H1 (cell line): ENCODE results near the gene PAX5.

ENCODE experiments used
- CREB1 ChIP-seq: IDR thresholded peaks from 2 replicates; pipeline ENCODE4 v1.6.1; 2012; ENCODE audit warnings: inconsistent platforms
- EZH2 ChIP-seq: fragments of 200-600 bp; sonication (generic); IDR thresholded peaks from 2 replicates; pipeline ENCODE4 v1.7.1; 2012; ENCODE audit warnings: low read depth, mild to moderate bottlenecking, moderate library complexity, low read length, inconsistent platforms; ENCODE audit not compliant: severe bottlenecking
- GABPA ChIP-seq: IDR thresholded peaks from 2 replicates; pipeline ENCODE4 v1.6.1; 2011; ENCODE audit warnings: mild to moderate bottlenecking, low read length, moderate library complexity, borderline replicate concordance; ENCODE audit not compliant: insufficient read depth
- MAFK ChIP-seq: IDR thresholded peaks from 2 replicates; pipeline ENCODE4 v1.6.1; 2012; ENCODE audit warnings: low read depth, mild to moderate bottlenecking, improper control_type of control experiment, low read length
- POLR2A ChIP-seq, 2 experiments: IDR thresholded peaks; 1 replicate in 1 of 2; 2 replicates in 1 of 2; pipeline ENCODE4 v1.6.1; 2011; ENCODE audit warnings: low read depth in 2 of 2, low read length in 2 of 2, mild to moderate bottlenecking in 2 of 2; ENCODE audit errors: control extremely low read depth in 1 of 2
- RAD21 ChIP-seq, 2 experiments: IDR thresholded peaks in 1 of 2; conservative IDR thresholded peaks in 1 of 2; 2 replicates each; pipeline ENCODE4 v1.6.1; 2011; ENCODE audit warnings: low read depth in 2 of 2, low read length in 2 of 2, improper control_type of control experiment in 1 of 2, inconsistent platforms in 1 of 2, mild to moderate bottlenecking in 1 of 2, moderate library complexity in 1 of 2
- SP1 ChIP-seq: IDR thresholded peaks from 2 replicates; pipeline ENCODE4 v1.6.1; 2011; ENCODE audit warnings: low read depth, low read length
- TF ChIP-seq, protein P1 (sequence below): IDR thresholded peaks from 2 replicates; pipeline ENCODE4 v1.6.1; 2012; ENCODE audit warnings: inconsistent platforms
- TF ChIP-seq, protein P2 (sequence below), 3 experiments: IDR thresholded peaks; 1 replicate in 2 of 3; 2 replicates in 1 of 3; pipeline versions ENCODE4 v1.5.1 to v1.6.1; 2011; ENCODE audit warnings: low read length in 3 of 3, mild to moderate bottlenecking in 3 of 3, inconsistent platforms in 2 of 3, low read depth in 1 of 3, moderate library complexity in 1 of 3; ENCODE audit not compliant: insufficient read depth in 1 of 3; ENCODE audit errors: control extremely low read depth in 1 of 3

DNA sequence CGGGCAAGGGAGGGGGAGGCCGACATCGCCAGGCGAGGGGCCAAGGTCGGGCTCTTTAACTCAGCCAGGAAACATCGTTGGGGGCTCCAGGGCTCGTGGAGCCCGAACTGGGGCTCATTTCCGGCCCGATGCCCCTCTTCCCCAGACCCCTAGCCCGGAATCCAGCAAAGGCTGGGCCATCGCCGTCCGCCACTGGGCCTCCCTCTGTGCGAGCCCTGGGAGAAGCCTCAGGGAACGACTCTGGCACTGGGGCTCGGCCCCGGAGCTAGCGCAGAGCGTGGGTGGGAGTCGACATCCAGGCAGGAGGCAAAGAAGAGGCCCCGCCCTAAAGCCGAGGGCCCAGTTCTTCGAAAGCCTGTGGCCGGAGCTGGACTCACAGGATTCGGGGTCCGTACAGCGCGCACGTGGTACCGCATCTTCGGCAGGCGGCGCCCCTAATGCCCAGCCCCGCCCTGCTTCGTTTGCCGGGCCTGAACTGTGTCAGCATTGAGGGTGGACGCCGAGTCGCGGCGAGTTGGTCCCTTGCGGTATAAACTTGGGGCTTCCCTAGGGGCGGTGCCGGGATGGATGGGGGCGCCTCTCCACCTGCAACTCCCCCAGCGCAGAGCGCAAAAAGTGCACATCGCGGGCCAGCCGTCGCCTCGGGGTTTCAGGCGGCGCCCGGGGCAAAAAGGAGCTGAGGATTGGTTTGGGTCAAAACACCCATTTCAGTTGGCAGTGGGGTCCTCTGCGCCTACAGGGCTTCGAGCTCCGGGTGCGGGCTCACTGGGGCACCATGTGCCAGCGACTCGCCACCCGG is 3.6 kb upstream of the PAX5 start:
- TF ChIP-seq, protein P1, sequence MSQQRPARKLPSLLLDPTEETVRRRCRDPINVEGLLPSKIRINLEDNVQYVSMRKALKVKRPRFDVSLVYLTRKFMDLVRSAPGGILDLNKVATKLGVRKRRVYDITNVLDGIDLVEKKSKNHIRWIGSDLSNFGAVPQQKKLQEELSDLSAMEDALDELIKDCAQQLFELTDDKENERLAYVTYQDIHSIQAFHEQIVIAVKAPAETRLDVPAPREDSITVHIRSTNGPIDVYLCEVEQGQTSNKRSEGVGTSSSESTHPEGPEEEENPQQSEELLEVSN: peak; percentile 96
- TF ChIP-seq RAD21 (IDR thresholded peaks at IDR 0.05 in 1 of 2, conservative IDR thresholded peaks at IDR 0.05 in 1 of 2; ENCODE audit: low read depth in 2 of 2, low read length in 2 of 2): no peak
- TF ChIP-seq, protein P2, sequence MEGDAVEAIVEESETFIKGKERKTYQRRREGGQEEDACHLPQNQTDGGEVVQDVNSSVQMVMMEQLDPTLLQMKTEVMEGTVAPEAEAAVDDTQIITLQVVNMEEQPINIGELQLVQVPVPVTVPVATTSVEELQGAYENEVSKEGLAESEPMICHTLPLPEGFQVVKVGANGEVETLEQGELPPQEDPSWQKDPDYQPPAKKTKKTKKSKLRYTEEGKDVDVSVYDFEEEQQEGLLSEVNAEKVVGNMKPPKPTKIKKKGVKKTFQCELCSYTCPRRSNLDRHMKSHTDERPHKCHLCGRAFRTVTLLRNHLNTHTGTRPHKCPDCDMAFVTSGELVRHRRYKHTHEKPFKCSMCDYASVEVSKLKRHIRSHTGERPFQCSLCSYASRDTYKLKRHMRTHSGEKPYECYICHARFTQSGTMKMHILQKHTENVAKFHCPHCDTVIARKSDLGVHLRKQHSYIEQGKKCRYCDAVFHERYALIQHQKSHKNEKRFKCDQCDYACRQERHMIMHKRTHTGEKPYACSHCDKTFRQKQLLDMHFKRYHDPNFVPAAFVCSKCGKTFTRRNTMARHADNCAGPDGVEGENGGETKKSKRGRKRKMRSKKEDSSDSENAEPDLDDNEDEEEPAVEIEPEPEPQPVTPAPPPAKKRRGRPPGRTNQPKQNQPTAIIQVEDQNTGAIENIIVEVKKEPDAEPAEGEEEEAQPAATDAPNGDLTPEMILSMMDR (IDR thresholded peaks at IDR 0.05; ENCODE audit: control extremely low read depth in 1 of 3, insufficient read depth in 1 of 3, low read depth in 1 of 3, low read length in 3 of 3): no peak
- TF ChIP-seq CREB1: no peak
- no peak for TF ChIP-seq POLR2A (IDR thresholded peaks at IDR 0.05; ENCODE audit: control extremely low read depth in 1 of 2, low read depth in 2 of 2, low read length in 2 of 2)
- TF ChIP-seq SP1: no peak
- TF ChIP-seq MAFK: no peak
- TF ChIP-seq EZH2: peak; percentile 74
- TF ChIP-seq GABPA: no peak
